HG03025 (cell line): ENCODE results near the gene PACRG.

Experiments
- ATAC-seq: cut with Tn5 transposase; IDR thresholded peaks from one replicate; pipeline ENCODE4 v1.9.1; 2021; ENCODE audit warnings: mild to moderate bottlenecking, moderate library complexity; ENCODE audit not compliant: unreplicated experiment, low FRiP score

PACRG gene

GRCh38 chr6:163356743-163357142, 629.0 kb downstream of the PACRG start:
- ATAC-seq = no peak

GRCh38 chr6:163364641-163365040, 636.9 kb downstream of the PACRG start:
- no peak for ATAC-seq
